GM04504 (cell line): ENCODE measurements around the gene SPACDR.
"Not testable (repeated sequence)": the region's sequence is repeated elsewhere in the genome, so short reads cannot be mapped to it uniquely, and the experiment has no call there.

Source experiments
- DNase-seq: peaks from one replicate; pipeline ENCODE4 v3.0.0-alpha.2; 2012; ENCODE audit warnings: low read depth

SPACDR gene

GRCh38 chr7:100465702-100466311, 1.7 kb upstream of the SPACDR start:
- DNase-seq: no peak

- DNase-seq: no peak
Observed at GRCh38 chr7:100465299-100465698, 1.2 kb upstream of the SPACDR start.

- DNase-seq: no peak
Observed at GRCh38 chr7:100464791-100465190, 731 bp upstream of the SPACDR start.

- DNase-seq: no peak
Observed at GRCh38 chr7:100457033-100457432, 7.0 kb downstream of the SPACDR start.

DNA sequence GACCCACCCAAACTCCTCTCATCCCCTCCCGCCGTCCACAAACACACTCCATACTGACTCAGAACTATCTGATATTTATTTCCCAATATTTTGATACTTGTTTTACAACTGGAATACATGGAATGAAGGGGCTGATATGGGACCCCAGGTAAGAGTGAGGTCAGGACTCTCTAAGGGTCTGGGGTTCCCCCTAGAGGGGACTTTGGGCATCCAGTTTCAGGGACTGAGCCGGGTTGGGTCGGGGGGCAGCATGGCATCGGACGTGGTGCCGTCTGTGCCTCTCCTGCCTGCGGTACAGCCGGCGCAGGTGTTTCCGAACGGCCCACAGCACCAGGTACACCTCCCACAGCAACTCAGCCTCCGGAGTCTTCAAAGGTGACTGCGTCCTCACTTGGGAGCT, 7.5 kb downstream of the SPACDR start:
- DNase-seq: no peak

DNA sequence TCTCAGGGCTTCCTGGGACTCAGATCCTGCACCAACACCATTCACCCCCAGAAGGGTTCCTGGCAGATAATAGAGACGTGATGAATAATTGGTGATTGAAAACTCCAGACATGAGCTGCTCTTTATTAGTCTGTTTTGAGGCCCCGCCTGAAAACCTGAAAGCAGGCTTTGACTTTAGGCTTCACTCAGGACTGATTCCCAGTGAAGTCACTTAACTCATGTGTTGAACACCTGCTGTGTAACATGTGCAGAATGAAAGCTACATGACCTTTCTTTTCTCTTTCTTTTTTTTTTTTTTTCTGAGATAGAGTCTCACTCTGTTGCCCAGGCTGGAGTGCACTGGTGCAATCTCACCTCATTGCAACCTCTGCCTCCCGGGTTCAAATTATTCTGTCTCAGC, 8.9 kb downstream of the SPACDR start:
- DNase-seq: no peak

GRCh38 chr7:100453854-100454253, 10.2 kb downstream of the SPACDR start:
- not testable (repeated sequence) for DNase-seq

- DNase-seq: no peak
Observed at GRCh38 chr7:100452513-100452912, 11.5 kb downstream of the SPACDR start.

DNA sequence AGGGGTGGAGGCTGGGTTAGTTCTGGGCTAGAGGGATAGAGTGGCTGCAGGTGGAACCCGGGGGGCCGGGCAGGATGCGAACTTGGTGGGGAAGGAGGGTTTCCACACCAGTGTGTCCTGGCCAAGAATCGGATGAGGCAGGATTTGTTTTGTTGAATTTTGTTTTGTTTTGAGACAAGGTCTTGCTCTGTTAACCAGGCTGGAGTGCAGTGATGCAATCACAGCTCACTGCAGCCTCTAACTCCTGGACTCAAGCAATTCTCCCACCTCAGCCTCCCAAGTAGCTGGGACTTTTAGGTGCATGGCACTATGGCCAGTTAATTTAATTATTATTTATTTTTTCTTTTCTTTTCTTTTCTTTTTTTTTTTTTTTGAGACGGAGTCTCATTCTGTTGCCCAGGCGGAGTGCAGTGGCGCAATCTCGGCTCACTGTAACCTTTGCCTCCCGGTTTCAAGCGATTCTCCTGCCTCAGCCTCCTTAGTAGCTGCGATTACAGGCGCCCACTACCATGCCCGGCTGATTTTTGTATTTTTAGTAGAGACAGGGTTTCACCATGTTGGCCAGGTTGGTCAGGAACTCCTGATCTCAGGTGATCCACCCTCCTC, 14.8 kb downstream of the SPACDR start:
- DNase-seq: no peak

DNA sequence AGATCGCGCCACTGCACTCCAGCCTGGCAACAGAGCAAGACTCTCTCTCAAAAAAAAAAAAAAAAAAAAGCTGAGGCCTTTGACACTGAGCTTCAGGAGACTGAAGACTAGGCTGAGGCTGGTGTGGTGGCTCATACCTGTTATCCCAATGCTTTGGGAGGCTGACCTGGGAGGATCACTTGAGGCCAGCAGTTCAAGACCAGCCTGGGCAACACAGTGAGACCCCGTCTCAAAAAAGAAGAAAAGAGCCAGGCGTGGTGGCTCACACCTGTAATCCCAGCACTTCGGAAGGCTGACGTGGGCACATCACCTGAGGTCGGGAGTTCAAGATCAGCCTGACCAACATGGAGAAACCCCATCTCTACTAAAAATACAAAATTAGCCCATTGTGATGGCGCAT, 16.7 kb downstream of the SPACDR start:
- DNase-seq: not testable (repeated sequence)

DNA sequence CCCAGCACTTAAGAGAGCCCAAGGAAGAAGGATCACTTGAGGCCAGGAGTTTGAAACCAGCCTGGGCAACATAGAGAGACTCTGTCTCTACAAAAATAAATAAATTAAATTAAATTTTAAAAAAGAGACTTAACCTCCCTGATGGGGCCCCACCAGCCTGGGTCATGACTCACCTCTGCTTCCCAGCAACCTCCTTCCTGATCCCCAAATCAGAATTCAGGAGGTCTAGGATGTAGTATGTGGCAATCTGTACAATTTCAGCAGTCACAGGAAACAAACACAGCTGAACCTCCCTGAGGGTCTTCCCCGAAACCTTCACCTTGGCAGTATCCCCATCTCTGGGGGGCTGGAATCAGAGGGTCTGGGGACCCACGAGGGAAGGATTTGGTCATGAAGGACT, 18.0 kb downstream of the SPACDR start:
- no peak for DNase-seq

DNA sequence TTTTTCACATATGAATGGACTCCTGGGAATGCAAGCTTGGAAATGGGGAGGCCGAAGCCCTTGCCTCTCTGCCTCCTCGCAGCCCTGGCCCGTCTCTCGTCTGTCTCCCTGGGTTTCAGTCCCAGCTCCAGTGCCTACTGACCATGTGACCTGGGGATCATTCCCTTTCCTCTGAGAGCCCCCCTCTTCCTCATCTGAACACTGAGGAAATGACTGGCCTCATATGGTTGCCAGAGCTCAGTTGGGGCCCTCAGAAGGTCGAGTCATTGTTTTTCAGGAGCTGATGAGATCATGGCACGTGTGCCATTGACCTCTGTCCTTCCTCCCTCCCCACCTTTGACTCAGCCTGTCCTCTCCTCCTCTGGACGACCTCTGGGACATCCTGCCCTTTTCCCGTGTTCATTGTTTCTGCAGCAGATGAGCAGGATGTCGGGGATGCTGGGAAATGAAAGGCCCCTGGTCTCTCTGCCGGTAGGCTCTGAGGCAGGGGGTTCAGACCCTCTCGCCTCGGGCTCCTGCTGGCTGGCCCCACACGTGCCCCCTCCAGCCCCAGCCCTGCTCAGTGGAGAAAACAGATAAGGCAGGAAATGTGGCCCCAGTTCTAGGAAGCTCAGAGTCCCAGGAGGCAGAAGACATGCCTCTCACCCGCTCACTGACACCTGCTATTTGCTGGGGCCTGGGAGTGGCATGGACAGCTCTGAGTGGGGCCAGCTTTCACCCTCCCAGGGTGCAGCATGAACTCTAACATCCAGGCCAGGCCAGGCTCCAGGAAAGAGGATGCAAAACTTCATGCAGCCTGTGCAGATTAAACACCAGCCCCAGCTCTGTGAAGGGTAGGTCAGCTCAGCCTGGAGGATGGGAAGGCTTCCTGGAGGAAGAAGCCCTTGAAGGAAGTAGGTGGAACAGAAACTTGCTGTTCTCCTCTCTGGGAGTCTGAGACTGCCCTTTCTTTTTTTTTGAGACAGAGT, 19.5 kb downstream of the SPACDR start:
- DNase-seq: peak; percentile 50

DNA sequence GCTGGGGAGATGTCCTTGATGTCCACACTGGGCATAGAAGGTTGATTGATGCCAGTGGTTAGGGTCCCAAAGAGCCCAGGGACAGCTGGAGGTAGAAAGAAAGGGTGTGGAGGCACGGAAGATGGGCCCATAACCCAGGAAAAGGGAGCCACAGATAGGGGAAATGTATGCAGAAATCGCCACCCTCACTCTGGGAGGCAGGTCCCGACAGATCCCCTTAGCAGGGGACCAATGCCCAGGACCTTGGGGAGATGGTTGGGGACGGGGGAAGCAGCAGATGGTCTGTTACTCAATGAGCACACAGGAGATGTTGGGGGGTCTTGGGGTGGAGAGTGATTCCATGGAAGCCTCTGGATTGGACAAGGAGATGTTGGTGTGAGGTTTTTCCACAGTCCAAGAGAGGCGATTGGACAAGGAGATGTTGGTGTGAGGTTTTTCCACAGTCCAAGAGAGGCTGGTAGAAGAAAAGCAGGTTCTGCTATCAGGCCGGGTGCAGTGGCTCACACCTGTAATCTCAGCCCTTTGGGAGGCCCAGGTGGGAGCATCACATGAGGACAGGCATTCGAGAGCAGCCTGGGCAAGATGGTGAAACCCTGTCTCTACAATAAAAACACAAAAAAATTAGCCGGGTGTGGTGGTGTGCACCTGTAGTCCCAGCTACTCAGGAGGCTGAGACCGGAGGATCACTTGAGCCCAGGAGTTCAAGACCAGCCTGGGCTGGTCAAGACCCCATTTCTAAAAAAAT, 20.8 kb downstream of the SPACDR start:
- no peak for DNase-seq

DNA sequence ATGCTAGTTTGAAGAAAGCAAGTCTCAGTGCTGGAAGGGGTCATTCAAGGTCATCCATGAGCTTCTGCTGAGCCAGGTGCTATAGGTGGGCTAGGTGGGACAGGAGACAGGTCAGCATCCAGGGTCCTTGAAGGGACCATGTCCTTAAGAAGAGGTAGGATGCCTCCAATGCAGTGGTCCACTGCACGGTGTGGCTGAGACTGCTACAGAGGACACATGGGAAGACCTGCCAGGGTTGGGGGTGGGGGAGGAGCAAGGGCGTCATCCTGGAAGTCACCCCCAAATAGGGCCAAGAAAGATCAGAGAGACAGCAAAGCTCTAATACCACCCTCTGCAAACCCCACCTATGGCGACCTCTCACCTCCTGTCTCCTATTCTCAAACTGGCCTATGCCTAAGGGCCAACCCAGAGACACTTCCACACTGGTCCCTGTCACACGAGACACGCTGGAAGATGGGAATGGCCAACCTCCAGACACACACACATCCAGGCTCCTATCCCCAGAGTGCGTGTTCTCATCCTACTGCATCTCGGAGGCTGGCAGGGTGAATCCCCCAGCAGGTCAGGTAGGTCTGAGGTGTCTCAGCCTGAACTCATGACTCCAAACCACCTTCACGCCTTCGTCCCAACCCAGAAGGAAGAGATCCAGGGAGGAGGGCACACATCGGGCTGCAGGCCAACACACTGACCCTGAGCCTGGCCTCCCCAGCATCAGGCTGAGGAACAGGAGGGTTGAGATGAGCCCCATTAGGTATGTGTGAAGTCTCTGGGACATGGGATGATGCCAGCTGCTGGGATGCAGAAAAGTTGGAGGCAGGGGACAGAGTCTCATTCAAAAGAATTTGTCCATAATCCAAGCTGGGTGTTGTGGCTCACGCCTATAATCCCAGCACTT, 22.2 kb downstream of the SPACDR start:
- no peak for DNase-seq

- DNase-seq: not testable (repeated sequence)
Observed at GRCh38 chr7:100439244-100439643, 24.8 kb downstream of the SPACDR start.

- not testable (repeated sequence) for DNase-seq
Observed at GRCh38 chr7:100438731-100439130, 25.3 kb downstream of the SPACDR start.

DNA sequence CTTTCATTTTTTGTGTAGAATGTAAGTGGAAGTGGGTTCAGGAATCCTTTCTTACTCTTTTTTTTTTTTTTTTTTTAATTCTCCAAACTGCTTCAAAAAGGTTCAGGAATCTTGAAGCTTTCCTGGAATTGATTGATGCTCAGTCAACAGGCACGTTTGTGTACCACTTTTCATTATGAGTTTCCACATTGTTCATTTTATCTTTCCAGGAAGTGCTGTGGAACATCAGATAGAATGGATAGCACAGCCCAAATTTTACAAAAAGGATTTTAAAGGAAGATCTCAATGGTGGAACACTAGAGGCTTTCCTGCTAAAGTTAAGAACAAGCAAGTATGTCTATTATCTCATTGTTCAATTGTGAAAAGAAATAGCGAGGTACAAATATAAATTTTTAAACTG, 25.9 kb downstream of the SPACDR start:
- no peak for DNase-seq

GRCh38 chr7:100437150-100438100, 26.6 kb downstream of the SPACDR start:
- DNase-seq: no peak

- DNase-seq: no peak
Observed at GRCh38 chr7:100435401-100436304, 28.4 kb downstream of the SPACDR start.
